ENCODE measurements around the gene ZNF532.

Gene ZNF532

DNA sequence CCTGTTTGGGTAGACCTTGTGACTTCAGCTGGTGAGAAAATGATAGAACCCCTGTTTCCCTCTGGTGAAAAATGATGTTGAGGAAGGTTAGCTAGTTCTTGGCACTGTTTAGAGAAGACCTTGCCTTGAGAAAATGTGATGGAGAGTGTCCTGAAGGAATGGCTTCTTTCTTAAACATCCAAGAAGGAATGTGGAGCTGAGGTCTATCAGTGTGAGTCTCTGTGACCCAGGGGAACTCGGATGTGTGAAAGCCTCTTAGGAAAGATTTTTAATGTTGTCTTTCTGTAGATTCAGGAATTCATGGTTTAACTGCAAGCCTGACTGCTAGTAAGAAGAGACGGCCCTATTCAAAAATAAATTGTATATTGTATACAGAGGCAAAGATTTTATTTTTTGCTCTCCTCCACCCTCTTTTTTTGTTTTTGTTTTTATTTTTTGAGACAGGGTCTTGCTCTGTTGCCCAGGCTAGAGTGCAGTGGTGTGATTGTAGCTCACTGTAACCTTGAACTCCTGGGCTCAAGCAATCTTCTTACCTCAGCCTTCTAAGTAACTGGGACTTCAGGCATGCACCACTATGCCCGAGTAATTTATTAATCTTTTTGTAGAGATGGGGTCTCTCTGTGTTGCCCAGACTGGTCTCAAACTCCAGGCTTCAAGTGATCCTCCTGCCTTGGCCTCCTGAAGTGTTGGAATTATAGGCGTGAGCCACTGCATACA, 87.5 kb downstream of the ZNF532 start:
- no peak for DNase-seq

- no peak for DNase-seq
Observed at GRCh38 chr18:58952858-58953257, 88.2 kb downstream of the ZNF532 start.

- no peak for DNase-seq
Observed at GRCh38 chr18:58953627-58954026, 89.0 kb downstream of the ZNF532 start.

DNA sequence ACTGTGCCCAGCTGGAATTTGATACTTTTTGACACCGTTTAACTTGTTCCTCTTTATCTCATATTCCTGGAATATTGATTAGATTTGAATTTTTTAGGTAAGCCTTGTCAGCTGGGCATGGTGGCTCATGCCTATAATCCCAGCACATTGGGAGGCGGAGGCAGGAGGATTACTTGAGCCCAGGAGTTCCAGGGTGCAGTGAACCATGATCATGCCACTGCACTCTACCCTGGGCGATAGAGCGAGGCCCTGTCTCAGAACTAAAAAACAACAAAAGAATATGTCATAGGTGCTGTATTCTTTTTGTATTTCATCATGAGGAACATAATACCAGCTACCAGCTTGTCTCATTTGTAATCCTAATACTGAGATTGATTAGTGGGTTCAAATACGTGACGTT, 90.3 kb downstream of the ZNF532 start:
- no peak for DNase-seq

- no peak for DNase-seq
Observed at GRCh38 chr18:58955738-58956137, 91.1 kb downstream of the ZNF532 start.

DNA sequence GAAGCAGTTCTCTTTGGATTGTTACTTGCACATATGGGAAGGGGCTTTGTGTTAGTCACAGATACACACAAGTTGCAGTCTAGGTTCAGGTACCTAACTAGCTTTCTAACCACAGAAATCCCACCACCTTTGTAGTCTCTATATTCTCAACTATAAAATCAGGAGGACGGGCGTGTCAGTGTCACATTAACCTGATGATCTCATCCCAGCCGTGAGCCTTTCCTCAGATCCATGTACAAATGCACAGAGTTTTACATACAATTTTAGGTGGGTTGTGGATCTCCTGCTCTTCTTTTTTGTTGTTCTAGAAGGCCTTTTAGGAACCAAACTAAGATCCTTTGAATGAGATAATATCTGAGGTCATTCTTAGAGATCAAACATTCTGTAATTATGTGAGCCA, 94.0 kb downstream of the ZNF532 start:
- DNase-seq: no peak

DNA sequence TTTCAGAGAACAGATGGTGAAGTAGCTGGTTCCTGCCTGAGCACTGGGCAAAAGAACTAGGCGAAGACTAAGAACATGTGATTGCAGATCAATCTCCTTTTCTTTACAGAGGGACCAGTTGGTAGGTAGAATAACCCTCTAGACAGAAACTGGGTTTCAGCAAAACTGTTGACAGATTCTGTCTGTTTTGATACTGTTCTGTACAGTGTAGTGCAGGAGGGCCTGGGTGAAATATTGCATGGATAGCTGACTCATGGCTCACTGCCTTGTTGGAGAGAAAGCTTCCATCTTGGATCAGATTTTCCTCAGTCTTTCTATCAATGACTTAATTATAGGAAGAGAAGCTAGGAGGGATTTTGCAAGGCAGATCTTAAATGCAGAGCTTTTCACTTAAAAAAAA, 95.8 kb downstream of the ZNF532 start:
- DNase-seq: no peak

DNA sequence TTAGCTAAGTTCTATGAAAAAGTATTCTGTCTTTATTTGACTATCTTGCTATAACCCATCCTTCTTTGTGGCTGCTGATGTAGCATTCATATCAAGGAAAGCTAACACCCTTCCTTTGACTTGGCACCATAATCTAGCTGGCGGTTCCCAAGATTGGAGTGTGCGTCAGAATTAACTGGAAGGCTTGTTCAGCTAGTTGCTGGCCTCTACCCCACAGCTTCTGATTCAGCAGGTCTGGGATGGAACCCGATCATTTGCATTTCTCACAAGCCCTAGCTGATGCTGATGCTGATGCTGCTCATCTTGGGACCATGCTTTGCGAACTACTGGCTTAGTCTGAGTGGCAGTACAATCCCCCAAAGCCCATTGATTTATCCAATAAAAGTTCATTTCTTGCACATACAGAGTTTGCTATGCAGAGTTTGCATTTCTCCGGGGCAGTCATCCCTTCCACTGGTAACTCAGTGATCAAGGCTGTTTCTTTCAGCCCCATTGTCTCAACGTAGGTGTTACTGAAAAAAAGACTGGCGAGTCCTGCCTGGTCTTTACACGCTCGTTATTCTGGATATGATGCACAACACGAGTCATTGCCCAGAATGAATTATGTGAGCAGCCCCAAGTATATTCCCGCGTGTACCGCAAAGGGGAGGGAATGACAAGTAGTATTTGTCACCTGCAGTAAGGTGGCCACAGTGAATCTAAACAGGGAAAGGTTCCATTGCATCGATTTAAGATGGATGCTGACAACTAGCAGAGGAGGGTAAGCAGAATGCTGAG, 96.5 kb downstream of the ZNF532 start:
- no peak for DNase-seq

DNA sequence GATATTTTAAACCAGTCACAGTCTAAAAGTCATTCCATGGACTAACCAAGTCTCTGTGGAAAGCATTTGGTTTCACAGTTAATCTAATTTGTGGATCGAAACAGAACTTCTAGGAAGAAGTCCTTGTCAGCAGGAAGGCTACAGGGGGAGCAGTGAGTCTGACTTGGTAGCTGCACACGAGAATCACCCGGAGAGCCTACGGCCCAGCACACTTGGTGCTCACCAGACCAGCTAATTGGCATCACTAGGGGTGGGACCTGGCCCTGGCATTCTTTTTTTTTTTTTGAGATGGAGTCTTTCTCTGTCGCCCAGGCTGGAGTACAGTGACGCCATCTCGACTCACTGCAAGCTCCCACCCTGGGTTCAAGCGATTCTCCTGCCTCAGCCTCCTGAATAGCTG, 97.7 kb downstream of the ZNF532 start:
- no peak for DNase-seq

DNA sequence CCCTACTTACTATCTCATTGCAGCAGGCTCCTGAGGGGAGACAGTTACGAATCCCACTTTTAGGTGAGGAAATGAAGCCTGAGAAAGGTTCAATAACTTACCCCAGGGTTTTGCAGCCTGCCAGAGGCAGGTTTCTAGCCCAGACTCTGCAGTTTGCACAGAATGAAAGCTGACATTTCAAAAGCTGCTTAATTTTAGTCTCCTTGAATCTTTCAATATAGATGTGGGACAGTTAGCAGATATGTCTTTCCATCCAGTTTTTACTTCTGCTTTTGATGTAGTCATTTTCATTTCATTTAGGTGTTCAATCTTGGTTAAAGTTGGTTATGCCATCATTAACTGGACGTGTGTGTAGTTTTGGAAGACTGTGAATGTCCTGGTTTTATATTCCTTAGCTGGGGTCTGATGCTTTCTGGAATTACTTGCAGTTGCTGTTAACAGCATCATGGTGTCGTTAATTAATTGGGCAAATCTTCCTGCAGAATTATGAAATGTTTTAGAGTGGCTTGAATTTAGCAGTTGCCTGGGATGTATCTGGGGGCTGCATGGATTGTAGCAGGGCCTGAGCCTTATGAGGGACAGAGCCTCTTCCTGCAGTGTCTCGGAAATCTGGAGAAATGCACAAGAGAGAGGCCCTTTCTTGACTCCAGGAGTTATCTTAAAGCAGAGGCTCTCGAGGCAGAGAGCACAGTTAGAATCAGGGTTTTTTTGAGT, 100.8 kb downstream of the ZNF532 start:
- DNase-seq: no peak

DNA sequence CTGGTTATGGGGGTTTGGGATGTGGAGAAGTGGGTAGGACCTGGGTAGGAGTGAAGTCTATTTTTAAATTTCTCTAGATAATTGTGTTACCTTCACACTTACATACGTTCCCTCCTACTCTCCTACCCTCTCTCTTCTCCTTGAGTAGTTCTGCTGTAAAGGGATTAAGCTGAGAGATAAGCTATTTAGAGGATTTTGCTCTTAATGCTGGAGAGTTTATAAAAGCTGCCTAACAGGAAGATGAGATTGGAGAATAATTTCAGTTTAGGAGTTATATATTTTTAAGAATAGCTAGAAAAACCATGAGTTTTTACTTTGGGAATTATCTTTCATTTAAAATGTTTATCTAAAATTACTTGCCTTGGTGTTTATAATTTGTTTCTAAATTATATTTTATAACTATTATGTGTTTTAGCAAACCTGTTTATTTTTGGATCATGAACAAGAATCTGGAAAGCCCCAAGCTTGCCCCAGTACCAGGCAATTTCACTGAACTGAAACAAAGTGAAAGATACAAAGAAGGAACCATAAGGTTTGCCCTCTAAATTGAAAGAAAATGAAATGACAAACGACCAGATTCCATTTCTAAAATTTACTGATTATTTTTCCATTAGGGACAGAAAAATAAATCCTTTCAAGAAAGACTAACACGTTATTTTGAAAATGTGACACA, 101.5 kb downstream of the ZNF532 start:
- DNase-seq: no peak

- DNase-seq: no peak
Observed at GRCh38 chr18:58966704-58967103, 102.0 kb downstream of the ZNF532 start.

DNA sequence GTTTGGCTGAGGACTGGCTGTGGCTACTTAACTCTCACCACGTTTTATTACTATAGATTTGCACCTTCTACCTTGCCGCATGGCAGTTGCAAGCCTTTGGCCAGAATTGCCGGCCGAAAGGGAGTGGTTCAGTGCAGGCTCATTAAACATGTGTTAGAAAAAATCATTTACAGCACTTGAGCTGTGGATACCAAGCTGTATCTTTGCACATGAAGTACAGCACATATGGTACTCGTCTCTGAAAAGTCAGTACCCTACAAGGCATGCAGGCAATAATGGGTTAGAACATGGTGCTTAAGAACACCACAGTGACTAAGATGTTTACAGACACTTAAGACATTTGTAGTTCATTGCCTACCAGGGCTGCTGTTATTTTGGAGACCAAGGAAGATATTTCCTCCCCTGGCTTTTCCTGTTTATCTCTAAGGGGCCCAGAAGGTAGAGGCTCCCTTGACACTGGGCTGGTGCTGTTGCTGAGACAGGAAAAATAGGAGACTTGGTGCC, 103.1 kb downstream of the ZNF532 start:
- DNase-seq: no peak

GRCh38 chr18:58970943-58971790, 106.5 kb downstream of the ZNF532 start:
- DNase-seq: no peak

GRCh38 chr18:58975296-58975695, 110.6 kb downstream of the ZNF532 start:
- no peak for DNase-seq

DNA sequence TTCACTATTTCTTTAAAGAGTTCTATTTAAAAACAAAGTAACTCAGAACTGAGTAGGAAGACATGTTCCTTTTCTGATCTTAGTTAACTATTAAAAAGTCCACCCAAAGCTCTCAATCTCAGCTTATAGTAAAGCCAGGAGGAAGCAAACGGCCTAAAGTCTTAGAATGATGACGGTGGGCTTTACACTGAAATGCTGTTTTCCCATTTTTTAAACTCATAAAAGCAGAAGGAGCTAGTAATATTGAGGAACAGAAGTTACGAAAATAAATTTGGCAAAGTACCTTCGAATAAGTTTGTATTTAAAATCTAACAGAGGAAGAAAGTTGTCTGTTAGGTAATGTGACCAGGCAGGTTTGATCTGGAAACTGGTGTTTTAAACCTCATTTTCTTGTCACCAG, 111.1 kb downstream of the ZNF532 start:
- DNase-seq: no peak

DNA sequence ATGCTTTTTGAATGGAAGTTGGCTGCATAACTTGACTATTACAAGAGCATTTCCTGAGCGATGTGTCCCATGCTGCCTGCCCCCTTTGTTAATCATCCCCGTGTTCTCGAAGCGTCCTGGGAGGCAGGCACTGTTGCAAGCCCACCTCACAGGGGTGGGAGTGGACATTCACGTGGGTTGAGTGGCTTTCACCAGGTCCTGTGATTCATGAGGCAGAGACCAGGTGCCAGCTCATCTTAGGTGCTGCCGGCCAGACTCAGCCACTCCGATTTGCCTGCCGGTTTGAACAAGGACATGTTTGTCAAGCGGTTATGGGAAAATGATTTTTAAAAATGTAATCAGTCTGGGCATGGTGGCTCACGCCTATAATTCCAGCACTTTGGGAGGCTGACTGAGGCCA, 112.5 kb downstream of the ZNF532 start:
- no peak for DNase-seq

DNA sequence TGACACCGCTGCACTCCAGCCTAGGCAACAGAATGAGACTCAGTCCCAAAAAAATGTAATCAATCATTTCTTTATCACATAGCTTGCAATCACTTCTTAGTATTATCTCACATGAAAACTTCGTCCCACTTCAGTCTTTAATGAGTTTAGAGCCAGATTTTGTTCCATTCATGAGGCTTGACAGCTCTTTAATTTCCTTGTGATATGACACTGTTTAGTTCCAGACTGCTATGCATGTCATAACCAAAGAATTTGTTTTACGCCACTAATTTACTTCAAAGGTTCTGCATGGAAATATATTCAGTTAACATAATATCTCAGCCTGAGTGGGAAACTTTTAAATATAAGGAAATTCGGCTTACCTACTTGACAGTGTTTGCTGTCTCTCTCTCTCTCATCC, 113.1 kb downstream of the ZNF532 start:
- DNase-seq: no peak

DNA sequence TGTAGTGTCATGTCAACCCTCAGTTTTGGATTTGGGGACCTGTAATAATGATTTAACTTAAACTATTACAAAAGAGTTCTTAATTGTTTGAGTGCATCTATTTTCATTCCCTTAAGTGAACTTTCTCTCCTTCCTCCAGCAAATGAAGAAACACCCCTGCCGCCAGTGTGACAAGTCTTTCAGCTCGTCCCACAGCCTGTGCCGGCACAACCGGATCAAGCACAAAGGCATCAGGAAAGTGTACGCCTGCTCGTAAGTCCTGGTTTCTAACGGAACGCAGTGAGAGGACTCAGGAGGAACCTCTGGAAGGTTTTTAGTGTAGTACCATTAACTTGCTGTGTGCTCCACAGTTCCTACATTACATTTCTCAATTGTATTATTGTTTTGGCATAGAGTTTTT, 114.2 kb downstream of the ZNF532 start:
- DNase-seq: no peak

DNA sequence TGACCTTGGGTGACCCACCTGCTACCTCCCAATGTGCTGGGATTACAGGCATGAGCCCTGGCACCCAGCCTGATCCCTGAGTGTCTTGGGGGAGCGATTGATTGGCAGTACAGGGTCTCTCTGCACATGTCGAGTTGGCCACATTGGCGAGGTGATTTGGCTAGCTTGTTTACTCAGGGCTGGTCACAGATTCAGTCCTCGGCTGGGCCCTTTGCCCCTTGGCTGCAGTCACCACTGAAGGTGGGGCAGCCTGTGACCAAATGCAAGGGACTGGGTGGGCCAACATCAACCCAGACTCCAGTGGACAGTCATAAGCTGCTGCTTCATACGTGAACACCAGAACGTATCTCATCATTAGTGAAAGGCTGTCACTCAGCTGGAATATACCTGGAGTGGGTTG, 114.9 kb downstream of the ZNF532 start:
- no peak for DNase-seq

DNA sequence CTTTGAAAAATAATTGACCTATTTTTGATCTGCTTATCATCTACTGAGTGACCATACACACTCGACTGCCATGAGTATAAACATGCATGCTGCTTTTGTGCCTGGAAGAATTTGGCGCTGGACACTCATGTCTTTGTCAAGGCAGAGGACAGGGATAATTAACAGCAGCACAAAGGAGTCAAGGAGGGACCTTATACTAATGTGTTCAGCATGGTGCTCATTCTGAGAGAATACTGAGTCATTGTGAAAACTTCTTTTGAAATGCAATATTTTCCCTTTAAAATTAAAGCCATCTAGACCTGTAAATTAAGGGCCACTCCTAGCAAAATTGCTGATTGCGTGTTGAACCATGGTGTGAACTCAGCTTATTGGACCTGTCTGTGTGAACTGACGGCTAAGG, 116.3 kb downstream of the ZNF532 start:
- no peak for DNase-seq
